HG02840 (cell line): ENCODE measurements around the gene SMARCD3.
A peak's percentile ranks its signal among the peaks of the same experiment; 100 is the strongest.

Experiments used
- ATAC-seq: cut with Tn5 transposase; IDR thresholded peaks from one replicate; pipeline ENCODE4 v1.9.1; 2021; ENCODE audit warnings: mild to moderate bottlenecking, moderate library complexity, moderate number of reproducible peaks; ENCODE audit not compliant: unreplicated experiment, low FRiP score

The SMARCD3 gene

DNA sequence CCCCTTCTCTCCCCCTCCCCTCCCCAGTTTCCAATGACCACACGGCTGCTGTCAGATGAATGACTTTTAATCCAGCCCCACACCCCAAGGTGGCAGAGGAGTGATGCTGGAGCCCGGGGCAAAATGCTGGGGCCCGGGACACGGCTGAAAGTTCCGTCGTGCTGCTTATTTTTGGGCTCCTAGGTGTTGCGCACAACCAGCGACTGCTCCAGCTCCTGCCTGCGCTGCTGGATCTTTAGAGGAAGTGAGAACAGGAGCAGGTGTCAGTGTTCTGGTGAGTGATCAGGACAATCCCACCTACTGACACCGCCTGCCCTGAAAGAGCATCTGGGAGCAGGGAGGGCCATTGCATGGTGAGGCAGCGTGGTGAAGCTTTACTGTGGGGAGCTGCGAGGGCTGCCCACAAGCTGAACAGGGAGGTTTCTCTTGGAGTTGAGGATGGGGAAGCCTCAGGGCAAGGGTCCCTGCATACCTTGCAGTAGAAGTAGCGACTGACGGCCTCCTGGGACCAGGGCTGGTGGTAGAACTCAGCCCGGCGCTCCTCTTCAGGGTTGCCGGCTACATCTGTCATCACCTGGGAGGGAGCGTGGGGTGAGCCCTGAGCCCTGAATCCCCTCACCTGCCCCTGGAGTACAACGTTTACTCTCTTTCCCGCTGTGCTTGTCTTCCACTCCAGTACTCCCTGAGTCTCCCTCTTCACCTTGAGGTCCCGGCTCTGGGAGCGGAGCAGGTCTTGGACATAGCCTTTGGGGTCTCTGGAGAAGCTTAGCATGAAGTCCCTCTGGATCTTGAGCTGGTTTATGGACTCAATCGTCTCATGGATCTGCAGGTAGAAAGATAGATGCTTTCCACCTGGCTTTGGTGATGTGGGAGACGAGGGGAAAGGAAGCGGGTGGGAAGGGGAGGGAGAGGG, 9.3 kb downstream of the SMARCD3 start:
- ATAC-seq, result no peak

DNA sequence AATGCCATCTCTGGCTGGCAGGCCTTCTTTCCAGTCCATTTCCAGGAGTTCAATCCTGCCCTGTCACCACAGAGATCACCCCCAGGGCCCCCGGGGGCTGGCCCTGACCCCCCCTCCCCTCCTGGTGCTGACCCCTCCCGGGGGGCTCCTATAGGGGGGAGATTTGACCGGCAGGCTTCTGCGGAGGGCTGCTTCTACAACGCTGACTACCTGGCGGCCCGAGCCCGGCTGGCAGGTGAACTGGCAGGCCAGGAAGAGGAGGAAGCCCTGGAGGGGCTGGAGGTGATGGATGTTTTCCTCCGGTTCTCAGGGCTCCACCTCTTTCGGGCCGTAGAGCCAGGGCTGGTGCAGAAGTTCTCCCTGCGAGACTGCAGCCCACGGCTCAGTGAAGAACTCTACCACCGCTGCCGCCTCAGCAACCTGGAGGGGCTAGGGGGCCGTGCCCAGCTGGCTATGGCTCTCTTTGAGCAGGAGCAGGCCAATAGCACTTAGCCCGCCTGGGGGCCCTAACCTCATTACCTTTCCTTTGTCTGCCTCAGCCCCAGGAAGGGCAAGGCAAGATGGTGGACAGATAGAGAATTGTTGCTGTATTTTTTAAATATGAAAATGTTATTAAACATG, 10.2 kb downstream of the SMARCD3 start:
- no peak for ATAC-seq

DNA sequence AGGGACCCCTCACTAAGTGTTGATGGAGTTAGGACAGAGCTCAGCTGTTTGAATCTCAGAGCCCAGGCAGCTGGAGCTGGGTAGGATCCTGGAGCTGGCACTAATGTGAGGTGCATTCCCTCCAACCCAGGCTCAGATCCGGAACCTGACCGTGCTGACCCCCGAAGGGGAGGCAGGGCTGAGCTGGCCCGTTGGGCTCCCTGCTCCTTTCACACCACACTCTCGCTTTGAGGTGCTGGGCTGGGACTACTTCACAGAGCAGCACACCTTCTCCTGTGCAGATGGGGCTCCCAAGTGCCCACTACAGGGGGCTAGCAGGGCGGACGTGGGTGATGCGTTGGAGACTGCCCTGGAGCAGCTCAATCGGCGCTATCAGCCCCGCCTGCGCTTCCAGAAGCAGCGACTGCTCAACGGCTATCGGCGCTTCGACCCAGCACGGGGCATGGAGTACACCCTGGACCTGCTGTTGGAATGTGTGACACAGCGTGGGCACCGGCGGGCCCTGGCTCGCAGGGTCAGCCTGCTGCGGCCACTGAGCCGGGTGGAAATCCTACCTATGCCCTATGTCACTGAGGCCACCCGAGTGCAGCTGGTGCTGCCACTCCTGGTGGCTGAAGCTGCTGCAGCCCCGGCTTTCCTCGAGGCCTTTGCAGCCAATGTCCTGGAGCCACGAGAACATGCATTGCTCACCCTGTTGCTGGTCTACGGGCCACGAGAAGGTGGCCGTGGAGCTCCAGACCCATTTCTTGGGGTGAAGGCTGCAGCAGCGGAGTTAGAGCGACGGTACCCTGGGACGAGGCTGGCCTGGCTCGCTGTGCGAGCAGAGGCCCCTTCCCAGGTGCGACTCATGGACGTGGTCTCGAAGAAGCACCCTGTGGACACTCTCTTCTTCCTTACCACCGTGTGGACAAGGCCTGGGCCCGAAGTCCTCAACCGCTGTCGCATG, 11.0 kb downstream of the SMARCD3 start:
- ATAC-seq, result no peak

DNA sequence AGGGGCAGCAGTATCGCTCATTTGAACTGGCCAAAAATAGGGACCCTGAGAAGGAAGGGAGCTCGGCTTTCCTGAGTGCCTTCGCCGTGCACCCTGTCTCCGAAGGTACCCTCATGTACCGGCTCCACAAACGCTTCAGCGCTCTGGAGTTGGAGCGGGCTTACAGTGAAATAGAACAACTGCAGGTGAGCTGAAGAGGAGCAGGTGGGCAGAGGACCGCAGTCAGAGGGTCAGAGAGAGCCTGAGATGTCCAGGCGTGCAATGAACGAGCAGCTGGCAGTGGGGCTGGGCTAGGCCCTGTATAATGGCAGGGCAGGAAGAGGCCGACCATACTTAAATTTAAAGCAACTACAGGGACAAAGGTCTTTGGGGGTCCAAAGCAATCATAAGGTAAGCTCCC, 12.1 kb downstream of the SMARCD3 start:
- ATAC-seq, result no peak

DNA sequence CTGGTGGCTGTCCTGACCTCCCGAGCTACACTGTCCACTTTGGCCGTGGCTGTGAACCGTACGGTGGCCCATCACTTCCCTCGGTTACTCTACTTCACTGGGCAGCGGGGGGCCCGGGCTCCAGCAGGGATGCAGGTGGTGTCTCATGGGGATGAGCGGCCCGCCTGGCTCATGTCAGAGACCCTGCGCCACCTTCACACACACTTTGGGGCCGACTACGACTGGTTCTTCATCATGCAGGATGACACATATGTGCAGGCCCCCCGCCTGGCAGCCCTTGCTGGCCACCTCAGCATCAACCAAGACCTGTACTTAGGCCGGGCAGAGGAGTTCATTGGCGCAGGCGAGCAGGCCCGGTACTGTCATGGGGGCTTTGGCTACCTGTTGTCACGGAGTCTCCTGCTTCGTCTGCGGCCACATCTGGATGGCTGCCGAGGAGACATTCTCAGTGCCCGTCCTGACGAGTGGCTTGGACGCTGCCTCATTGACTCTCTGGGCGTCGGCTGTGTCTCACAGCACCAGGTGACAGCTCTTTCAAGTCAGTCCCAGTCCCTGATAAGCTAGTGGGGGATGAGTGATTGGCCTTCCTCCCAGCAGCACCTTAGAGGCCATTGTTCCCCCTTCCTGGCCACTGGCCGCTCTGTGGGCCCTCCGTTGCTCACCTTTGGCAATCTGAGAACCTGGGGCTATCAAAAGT, 13.3 kb downstream of the SMARCD3 start:
- no peak for ATAC-seq

DNA sequence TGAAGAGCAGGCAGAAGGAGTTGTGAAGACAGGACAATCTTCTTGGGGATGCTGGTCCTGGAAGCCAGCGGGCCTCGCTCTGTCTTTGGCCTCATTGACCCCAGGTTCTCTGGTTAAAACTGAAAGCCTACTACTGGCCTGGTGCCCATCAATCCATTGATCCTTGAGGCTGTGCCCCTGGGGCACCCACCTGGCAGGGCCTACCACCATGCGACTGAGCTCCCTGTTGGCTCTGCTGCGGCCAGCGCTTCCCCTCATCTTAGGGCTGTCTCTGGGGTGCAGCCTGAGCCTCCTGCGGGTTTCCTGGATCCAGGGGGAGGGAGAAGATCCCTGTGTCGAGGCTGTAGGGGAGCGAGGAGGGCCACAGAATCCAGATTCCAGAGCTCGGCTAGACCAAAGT, 14.7 kb downstream of the SMARCD3 start:
- ATAC-seq, result no peak

DNA sequence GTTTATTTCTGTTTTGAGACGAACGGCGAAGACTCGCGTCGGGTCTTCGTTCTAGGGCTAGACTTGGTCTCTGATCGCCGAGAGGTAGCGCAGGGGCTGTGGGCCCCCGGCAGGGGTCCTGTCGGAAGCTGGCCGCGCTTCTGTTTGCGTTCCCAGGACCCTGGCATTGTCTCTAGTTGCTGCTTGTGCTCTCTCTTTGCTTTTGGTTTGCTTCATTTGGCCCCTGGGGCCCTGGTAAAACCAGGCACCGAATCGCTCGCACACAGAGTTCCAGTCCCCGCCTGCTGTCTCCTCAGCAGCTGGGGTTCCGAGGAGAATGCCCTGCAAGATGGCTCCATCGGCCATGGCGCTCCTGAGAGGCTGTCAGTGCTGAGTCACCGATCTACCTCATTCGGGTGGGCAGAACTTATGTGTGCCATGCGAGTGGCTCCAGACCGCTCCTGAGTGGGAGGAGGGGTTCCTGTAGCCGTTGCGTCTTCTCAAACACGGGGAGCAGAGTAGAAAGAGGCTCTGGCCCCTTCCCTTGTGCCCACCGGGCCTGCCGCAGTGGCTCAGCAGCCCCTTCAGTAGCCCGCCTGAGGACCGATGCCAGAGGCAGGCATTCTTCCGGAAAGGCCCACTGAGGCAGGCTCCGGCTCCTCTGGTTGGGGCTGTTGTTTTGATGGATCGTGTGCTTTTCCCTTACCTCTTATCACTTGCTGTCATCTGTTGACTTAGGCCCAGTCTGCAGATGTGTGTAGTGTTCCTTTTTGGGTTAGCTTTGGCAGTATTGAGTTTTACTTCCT, 15.4 kb downstream of the SMARCD3 start:
- peak; percentile 14 for ATAC-seq

DNA sequence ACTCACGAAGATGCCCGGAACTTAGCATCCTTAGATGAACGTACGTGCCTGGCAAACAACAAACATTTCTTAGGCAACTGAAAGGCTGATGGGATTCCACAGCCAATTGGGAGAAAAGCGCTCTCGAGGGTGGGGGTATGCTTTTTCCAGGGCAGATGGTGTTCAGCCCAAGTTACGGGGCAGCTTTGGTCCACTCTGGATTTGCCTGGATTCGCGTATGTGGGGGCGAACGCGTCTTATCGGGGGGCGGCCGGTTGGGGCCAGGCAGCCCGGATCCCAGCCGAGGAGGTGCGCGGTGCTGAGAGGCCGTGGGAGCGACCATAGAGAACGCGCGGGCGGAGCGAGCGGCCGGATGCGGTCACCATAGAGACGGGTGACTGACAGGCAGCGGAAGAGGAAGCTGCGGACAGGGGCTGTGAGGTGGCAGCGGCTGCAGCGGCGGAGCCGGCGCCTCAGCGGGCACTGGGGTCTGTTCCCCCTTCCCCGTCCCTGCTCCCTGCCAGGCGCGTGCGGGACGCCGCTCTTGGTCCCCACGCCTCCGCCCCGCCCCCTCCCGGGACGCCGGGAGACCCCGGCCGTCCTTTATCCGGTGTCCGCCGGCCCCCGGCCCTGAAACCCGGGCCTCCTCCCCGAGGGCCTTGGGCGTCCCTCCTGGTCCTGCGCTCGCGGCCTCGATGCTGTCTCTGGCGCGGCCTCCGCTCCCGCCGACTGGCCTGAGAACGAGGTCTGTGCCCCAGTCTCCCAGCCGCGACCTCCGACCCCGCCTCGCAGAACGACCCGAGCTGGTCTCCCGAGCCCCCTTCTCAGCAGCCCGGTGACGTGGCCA, 16.2 kb downstream of the SMARCD3 start, which contains the start of gene CHPF2:
TSS of gene CHPF2 (plus strand) at position 393 of the 826 bp plus-strand sequence. CDS start 1,529 bp downstream, outside the sequence.
- peak; percentile 96 for ATAC-seq

DNA sequence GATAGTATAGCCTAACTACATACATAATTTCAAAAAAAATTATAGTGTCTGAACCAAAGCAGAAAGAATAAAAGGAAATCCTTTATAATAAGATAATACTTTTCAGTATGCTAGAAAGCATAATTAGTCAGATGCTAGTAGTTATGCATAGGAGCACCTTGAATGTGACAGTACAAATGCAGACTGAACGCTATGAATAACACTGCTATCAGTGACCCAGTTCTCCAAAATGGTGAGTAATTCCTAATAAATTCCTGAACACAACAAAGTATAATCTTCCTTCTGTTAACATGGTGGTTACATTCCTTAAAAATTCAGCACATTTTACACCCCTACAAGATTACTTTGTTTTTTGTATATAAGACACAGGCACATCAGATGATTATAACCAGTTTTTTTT, 17.4 kb downstream of the SMARCD3 start:
- ATAC-seq, result no peak

DNA sequence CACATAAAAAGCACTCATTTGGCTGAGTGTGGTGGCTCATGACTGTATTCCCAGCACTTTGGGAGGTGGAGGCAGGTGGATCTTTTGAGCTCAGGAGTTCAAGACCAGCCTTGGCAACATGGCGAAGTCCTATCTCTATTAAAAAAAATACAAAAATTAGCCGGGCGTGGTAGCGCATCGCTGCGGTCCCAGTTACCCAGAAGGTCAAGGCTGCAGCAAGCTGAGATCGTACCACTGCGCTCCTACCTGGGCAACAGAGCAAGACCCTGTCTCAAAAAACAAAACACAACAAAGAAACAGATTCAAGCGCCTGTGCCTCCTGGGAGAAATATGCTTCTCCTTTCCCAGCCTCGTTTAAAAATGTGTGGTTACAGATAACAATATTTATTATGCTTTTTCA, 19.2 kb downstream of the SMARCD3 start:
- no peak for ATAC-seq

DNA sequence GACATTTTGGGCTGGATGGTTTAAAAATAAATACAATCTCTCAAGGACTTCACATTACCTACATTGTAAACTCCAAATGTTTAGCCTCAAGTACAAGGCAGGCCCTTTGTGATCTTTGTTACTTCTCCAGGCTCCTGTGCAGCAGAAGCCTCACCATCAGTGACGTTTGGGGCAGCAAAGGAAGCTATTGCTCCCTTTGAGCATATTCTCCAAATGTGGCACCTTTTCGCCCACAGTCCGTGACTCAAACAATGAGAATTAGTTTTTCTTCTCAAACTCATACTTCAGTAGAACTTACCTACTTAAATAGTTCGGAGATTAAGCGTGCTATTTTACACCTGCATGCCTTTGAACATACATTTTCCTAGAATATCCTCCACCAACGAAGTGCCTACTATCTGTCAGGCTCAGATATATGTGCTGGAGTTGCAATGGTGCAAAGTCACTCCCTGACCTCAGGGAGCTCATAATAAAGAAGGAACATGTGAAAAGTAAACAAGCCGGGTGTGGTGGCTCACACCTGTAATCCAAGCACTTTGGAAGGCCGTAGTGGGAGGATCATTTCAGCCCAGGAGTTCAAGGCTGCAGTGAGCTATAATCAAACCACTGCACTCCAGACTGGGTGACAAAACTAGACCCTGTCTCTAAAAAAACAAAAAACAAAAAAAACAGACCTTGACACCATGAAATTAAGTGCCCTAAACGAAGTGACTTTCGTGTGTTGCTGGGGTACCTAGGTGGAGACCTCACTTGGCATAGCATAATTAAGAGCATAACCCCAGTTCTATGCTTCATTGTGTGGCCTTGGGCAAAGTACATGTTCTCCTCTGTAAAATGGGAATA, 20.2 kb downstream of the SMARCD3 start:
- no peak for ATAC-seq

DNA sequence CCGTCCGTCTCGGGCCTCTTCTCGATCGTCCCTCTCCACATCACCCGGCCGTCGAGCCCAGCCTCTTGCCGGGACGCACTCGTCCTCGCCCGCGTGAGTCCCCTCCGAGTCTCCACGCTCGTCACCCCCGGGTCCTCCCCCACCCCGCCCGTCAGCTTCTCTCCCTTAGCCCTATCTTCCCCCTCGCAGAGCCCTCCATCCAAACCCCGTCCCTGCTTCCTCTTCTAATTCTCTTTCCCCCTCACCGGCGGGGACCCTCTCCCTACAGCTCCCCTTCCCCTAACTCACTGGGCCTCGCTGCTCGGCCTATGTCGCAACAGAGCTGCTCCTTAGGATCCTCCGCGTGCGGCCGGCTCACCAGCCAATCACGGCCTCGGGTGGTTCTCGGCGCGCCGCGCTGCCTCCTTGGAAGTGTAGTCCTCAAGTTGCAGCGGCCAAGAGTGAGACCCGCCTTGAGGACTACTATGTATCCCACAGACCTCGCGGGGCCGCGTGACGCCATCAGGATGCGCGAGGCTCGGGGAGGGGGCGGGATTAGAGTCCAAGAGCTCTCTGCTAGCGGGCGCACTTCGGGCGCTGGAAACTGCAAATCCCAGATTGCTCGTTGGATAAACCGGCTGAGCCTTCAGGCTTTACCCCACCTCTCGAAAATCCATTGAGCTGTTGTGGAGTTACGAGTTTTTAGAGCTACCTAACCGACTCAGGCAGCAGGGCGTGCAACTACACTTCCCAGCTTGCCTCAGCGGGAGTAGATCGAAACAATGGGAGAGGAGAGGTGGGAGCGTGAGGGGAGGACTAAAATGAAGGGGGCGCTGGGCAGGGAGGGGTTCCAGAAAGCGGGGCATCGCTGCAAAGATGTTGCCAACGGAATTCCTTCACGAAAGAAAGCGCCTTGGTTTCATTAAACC, 21.4 kb downstream of the SMARCD3 start, which contains the start of gene ABCF2:
TSS of gene ABCF2 (minus strand) at position 331 of the 908 bp plus-strand sequence. CDS start 747 bp downstream, outside the sequence.
- peak; percentile 98 for ATAC-seq

DNA sequence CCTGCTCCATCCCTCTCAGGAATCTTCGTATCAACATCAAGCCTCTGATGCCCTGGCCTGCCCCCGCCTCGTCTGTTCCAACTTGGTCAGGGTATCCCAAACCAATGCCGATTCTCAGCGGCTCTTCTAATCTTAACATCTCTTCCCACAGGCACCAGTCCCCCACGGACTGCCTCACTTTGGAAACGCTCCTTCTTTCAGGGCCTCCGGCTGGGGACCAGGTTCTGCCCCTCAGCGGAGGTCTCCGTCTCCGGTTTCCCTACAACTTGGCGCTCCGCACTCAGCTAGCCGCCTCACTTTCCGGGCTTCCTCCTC, 22.0 kb downstream of the SMARCD3 start:
- ATAC-seq, result peak; percentile 12

DNA sequence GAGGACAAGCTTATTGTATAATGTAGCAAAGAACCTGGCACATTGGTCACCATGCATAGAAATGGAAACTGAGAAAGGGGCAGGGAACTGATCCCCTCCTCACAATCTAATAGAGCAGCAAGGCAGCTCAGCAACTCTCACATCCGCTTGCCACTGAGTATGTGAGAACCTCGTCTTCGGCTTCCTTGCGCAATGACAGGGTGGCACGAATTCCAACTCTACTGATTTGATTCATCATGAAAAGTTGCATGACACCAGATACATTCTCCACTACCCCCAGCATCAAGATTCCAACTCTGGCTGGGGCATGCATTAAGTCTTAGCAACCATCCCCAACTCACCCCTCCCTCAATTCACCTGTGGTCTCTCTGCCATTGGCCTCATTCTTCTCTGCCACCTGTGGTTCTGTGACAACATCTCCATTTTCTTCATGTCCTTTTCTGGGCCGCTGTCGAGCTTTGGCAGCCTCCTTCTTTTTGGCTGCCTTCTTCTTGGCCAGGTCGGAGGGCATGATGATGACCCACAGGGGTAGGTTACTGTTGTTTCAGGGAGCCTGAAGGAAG, 22.5 kb downstream of the SMARCD3 start:
- no peak for ATAC-seq

DNA sequence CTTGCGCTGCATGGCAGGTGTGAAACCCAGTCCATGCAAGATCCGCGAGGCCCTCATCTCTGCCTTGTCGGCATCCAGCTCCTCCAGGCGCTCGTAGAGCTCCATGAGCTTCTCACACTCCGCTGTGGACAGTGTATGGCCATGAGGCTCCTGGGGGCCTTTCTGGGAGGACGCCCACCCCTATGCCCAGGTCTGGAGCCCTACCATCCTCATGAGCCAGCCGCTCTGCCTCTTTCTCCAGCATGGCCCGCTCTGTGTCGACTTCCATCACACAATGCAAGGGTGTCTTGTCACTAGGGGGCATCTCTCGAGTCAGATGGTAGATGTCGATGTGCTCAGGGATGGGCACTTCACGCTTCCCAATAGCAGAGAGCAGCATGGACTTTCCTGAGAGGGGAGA, 24.8 kb downstream of the SMARCD3 start:
- ATAC-seq, result no peak

DNA sequence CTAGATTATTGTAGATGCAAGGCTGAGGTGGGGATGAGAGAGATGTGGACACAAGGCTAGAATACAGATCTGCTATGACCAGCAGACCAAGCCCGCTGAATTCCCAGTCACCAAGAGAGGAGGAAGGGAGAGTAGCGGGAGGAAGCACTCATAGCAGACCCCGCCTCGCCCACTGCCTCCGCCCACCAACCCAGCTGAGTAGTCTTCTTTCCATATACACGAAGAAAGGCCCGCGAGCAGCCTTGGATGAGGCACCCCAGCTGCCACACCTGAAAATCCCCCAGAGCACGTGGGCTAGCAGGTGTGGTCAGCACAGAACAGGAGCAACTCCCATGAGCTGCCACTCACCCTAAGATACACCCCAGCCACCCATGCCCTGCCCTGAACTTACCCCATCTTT, 30.3 kb downstream of the SMARCD3 start:
- ATAC-seq, result no peak
